ENCODE data around the gene HDLBP.
"Not testable (repeated sequence)": the region's sequence is repeated elsewhere in the genome, so short reads cannot be mapped to it uniquely, and the experiment has no call there.

Gene HDLBP

DNA sequence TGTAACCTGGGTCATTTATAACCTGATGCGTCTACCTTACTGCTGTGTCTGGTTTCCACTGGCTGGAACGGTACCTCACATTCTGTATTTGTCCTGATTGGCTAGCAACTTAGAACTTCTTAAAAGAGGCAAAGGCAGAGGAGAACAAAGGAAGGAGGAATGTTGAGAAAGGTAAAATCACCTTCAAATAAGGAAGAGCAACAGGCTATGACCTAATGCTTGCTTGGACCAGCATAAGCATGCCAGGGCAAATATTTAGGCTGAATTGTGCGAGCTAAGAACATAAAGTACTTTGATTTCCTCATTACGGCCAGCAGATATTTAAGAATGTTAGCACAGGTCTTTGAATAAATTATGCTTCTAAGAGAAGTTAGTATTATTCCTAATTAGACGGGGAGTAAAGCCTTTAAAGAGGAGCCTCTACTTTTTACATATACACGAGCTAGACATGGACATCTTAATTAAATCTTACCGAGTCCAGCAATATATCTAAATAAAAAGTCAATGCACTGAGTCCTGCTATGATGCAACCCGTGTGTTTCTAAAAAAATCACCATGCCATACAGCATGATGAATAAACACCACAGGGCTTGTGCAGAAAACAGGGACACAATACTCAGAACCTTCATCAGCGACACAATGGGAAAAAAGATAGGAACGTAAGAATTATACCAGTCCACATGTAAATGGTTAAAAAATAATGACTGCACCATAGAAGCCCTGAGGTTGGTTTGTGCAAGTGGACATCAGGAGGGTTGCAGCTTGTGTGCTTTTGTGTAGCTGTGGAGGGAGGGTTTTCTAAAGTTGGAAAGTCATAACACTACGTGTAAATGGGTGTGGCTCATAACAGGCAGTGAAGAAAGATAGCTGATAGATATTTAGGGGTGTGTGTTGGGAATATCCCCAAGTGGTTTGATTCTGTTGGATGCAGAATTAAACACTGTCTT lies 14.5 kb upstream of the HDLBP start:
- no peak for DNase-seq

DNA sequence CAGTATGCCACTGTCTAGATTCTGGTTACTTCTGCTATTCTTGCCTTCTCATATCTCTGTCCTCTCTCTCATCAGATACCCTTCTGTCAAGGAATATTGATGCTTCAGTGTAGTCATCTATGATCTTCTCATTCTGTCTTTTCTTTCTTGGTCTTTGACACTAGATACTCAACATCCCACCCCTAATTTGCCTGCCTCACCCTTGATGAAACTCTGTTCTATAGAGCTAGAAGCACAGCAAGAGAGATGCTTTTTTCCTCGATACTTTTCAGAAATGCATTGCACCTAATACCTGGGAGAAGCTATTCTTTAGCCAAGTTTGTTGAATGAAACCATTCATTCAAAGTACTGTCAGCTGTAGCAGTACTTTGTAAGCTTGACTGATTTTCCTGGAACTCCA lies 9.8 kb upstream of the HDLBP start:
- no peak for DNase-seq

DNA sequence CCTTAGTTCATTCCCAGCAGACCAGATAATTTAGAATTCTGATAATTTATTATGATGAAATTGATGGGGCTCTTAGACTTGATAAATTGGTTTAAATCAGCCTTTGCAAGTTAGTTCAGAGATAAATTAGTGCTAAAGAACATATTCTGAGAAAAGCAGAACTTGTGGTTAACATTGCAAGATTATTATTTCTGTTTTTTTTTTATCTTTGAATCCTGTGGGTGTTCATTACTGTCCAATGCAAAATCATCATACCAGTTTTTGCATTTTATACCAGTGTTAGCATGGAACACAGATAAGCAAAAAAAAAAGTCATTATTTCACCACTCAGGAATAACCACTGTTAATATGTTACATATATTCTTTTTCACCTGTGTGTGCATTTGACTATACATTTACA lies 9.3 kb upstream of the HDLBP start:
- DNase-seq: peak in 1 of 2 donors; percentile 77

DNA sequence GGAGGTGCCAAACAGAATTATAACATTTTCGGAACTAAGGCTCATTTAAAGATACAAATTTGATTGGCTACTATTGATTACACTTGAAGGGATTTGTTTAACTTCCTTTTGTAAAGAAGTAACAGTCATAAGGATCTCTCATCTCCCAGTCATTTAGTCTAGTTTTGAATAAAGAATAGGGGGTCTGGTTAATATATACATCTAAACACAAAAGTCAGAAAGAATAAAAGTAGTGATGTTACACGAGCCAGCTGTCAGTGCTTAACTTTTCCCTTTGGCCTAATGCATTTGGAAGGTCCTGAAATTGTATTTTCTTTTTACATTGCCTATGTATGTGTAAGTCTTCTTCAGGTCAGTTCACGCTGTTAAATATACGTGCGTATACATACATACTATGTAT lies 8.3 kb upstream of the HDLBP start:
- no peak for DNase-seq

DNA sequence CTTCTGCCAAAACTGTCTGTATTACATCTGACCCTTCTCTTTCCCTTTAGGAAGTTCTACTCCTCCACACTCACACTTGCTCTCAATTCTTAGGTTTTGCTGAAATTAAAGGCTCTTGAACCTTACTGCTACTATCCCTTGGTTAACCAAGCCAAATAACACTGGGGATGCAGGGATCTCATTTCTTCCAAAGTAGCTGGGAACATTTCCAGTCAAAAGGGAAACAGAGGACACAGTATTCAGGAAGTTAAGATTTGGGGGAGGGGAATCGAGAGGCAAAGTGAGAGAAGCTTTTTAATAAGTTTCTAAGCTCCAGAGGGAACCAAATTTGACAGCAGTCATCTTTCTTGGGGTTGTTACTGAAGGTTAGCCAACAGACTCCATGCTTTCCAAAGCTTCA lies 6.4 kb upstream of the HDLBP start:
- no peak for DNase-seq

DNA sequence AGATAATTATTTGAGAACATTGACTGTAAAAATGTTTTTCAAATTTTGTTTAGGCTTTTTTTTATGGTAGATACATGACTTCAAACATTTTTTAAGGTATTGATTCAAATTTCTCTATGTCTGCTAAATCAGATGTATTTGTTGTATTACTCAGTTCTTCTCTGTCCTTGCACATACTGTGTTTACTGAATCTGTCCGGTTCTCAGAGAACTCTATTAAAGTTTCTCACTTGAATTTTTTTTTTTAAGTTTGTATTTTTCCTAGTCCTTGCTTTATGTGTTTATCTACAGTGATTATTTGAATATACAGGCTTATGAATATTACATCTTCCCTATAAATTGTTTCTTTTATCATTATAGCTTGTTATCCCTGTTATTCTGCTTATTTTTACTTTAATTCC lies 5.6 kb upstream of the HDLBP start:
- DNase-seq: no peak

DNA sequence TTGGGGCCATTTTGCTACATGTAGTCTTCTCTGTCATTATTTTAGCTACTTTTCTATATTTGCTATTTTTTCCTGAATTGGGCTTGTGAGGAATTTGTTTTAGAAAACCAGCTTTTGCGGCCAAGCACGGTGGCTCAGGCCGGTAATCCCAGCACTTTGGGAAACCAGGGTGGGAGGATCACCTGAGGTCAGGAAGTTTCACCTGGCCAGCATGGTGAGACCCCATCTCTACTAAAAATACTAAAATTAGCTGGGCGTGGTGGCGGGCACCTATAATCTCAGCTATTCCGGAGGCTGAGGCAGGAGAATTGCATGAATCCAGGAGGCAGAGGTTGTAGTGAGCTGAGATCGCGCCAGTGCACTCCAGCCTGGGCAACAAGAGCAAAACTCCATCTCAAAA lies 4.9 kb upstream of the HDLBP start:
- DNase-seq: no peak

DNA sequence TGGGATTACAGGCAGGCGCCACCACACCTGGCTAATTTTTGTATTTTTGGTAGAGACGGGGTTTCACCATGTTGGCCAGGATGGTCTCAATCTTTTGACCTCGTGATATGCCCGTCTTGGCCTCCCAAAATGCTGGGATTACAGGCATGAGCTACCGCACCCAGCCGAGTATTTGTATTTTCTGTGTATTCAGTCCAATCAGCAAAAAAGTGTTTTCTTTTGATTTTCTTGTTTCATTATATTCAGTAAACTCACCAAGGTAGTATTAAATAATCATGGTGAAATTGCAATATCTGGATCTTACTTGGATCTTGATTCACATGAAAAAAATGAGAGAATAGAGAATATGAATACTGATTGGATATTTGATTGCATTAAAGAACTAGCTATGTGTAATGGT lies 3.4 kb upstream of the HDLBP start:
- DNase-seq: not testable (repeated sequence)

DNA sequence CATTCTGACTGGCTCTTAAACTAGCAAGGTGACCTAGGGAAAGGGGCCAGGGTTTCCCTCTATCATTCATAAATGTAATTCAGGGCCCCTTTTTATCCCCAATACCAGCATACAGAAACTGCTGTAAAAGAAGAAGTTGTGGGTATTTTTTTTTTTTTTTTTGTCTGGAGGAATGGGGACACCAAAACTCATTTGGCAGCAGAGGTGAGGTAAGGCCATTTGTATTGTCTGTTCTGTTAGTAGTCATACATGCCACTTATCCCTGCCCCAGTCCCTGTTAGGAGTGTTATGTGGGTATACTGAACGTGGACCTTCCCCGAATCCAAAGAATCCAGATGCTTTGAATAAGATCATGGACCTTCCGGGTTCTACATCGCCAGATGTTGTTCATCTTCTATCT lies 1.9 kb upstream of the HDLBP start:
- peak; percentile 46 to 65 for DNase-seq

DNA sequence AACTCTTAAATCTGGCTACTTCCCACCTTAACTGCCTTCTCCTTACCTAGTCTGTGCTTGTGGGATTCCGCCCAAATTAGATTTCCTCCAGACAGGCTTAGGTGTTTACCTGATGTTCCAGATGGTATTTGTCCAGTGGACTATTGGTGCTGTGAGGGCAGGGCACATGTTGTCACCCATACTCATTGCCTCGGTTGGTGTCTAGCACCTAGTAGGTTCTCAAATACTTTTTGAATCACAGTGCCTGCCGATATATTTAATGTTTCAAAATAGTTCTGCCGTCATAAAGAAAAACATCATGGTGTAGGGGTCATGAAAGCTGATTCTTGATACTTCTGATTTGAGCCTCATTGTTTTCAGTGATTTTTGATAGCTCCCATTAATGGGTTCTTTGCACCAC lies 1.4 kb upstream of the HDLBP start:
- no peak for DNase-seq

DNA sequence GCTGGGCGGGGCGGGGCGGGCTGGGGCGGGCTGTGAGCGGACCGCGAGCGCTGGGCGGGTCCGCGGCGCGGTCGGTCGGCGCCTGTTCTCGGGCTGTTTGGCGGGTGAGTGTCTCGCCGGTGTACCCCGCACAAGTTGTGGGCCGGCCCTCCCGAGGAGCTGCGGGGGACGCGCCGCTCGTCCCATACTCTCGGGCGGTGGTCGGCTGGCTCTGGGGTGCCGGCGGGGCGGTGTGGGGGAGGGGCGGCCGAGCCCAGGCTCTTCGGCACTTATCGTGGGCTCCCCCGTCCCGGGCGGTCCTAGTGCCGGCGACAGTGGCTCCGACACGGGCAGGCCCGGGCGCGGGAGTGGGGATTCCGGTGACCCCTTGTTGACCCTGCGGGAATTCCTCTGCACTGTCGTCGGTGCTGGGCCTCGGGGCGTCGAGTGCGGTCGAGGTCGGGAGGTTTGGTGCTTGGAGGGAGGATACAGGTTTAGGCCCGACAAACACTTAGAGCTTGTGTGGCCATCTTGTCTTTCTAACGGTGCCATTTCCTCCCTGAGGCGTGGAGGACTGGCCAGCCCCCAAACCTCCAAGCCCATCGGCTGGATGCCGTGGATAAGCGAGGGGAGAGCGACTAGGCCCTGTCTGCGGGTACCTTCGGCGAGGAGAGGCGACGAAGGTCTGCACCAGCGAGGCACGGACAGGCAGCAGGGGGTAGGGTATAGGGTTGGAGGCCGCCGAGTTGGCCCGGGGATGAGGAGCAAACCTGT lies 583 bp upstream of the HDLBP start, which contains the start of gene SEPTIN2:
Gene SEPTIN2, plus strand, starts transcription at position 47 of the 753 bp plus-strand sequence. CDS start 8,308 bp downstream, outside the sequence.
- DNase-seq: peak; percentile 39 to 72

DNA sequence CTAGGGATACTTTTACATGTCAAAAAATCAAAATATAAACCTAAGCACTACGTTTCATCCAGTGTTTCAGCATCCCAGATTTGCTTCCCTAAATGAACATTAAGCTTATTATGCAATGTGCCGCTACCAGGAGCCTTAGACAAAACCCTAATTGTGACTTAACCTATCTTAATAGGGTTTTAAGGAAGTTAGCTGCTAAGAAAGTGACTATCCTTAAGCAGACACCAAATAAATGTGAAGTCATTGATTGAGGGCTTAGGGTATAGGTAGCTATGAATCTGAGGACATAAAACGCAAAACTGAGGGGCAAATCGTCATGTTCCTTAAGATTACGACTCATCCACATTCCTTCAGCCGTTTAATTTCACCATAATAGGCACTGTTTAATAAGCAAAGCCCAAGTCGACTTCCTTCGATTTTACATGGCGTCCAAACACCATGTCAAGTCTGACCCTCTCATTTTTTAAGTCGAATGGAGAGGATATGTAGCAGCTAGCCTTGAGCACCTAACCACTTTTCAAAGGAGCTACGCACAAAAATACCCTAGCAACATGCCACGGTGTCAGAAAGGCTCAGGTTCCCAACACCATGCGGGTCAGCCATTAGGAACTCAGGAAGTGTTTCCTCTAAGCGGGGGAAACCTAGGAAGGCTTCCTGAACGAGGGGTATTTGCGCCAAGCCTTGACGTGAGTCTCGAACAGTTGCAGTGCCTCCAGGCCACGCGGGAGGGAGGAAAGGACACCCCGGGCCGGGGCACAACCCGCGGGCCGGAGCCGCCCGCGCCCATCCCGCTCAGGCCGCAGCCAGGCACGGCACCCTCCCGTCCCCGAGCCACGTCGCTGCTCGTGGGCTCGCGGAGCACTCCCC lies 1.0 kb downstream of the HDLBP start:
- peak; percentile 82 to 92 for DNase-seq

DNA sequence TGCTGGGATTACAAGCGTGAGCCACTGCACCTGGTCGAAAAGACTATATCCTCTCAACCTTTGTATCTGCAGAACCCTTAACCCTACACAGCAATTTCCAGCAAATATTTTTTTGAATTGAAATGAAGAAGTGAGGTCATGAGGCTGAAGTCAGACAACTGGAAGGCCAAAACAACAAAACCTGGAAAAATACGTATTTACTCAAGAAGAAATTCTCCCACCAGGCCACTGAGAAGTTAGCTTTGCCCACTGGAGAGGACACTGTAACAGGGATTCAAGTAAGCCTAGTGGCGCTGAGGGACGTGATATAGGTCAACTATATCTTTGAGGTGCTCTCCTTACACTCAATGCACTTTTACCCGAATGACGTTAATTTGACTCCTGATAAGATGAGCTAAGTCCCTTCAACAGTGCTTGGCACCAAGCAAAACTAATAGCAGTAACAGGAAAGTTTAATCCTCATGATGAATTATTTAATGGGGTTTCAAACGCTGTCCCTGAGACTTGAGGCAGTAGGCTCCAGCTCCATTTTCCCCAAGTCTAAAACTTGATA lies 1.9 kb downstream of the HDLBP start:
- DNase-seq: no peak

DNA sequence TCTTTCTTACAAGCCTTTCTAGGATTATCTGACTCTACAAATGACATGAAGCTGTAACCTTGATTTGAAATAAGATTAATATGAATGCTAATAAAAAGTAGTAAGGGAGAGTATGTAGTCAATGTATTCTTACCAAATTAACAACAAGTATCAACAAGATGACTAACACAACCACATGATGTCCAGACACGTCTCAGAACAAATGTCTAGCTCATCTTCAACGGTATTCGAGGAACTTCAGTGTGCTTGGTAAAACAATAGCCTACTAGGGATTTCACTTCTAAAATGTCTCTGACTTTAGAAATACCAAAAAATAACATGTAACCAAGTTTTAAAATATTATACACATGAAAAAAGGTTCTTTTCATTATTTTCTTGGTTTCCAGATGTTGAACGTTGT lies 3.4 kb downstream of the HDLBP start:
- DNase-seq: peak; percentile 38 to 40

DNA sequence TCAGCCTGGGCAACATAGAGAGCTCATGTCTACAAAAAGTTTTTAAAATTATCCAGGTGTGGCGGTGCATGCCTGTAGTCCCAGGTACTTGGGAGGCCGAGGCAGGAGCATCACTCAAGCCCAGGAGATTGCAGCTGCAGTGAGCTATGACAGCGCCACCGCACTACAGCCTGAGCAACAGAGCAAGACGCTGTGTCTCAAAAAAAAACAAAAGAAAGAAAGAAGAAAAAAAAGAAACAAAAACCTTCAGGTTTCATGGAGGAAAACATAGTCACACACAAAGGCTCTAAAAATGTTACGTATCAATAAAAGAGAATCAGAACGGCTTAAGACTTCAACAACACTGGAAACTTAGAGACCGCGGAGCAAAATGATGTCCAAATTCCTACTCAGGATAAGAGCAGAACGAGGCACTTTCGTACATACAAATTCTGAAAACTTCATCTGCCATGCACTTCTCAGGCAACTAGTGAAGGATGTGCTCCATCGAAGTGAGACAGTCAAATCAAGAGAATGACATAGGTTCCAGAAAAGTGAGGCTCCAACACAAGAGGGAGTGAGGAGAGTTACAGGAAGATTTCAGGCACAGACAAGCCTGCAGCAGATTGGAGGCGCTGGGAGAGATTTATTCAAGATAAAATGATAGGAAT lies 4.4 kb downstream of the HDLBP start:
- no peak for DNase-seq

DNA sequence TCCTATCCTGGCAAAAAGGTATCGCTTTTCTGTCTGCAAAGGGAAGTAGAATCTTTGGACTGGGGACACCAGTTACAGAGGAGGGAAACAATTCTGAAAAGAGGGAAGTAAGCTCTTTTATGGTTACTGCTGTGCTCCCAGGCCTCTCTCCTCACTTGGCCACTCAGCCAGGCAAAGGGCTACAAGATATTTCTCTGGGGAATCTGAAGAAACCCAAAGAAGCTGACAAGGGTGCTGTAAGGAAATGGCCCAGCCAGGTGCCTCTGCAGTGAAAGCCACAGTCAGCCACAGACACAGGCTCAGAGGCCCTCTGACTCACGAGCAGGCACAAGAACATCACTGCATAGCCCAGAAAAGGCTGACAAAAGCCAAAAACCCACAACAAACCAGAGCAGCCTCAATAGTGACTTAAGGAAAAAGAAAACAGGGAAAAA lies 5.8 kb downstream of the HDLBP start:
- peak; percentile 50 to 56 for DNase-seq

DNA sequence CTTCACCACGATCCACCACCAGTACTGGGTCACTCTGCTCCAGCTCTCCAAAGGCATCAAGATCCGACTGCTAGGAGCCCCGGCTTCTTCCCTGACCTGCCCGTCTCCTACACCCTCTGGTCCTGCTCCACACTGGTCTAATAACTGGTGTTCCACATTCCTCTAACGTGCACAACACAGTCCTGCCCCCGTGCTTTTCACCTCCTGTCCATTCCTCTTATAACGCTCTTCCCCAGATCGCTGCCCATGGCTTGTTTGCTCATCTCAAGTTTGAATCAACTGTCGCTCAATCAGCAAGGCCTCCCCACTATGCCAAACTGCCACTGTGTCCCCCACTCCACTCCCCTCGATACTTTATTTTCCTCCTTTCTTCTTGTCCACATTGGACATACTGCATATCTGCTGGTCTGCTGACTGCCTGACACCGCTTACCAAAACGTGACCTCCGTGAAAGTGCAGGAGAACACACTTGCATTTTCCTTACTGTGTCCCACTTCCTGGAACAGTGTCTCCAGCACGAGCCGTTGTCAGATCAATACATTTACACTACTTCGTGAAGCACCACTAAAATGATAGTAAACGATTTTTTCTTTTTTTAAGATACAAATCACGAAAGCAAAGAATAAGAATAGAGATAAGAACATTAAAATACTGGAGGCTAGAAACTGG lies 6.5 kb downstream of the HDLBP start:
- DNase-seq: no peak

DNA sequence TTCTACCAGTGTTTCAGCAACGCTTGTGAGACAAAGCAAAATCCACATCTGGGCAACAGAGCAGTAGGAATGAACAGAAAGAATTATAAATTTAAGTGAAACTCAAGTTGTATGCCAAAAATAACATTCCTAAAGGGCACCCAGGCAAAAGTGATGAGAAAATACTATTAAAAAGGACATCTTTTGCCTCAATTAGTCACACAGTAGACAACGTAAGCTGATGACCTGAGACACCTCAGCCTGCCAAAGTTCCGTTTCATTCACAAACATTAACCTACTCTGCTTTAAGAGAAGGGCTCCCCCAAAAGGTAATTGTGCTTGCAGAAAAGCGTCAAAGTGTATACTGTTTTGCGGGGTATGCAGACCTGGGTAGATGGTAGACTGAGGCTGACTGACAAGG lies 7.2 kb downstream of the HDLBP start:
- no peak for DNase-seq

DNA sequence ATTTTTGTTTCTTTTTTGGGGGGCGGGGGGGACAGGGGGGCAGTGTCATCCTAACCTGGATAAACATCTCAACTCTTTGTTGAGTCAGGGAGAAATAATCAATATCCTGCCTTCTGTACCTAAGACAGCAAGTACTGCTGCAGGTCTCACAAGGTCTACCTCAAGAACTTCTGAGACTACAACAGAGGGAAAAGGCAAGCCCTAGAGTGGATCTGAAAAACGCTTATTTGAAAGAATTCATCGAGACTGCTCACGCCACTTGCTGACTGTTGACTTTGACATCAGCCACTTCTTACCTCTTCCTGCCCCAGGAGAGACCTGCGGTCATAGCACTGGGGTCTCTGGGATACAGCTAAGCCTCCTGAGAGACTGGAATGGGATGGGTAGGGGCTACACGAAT lies 8.4 kb downstream of the HDLBP start:
- DNase-seq: no peak

DNA sequence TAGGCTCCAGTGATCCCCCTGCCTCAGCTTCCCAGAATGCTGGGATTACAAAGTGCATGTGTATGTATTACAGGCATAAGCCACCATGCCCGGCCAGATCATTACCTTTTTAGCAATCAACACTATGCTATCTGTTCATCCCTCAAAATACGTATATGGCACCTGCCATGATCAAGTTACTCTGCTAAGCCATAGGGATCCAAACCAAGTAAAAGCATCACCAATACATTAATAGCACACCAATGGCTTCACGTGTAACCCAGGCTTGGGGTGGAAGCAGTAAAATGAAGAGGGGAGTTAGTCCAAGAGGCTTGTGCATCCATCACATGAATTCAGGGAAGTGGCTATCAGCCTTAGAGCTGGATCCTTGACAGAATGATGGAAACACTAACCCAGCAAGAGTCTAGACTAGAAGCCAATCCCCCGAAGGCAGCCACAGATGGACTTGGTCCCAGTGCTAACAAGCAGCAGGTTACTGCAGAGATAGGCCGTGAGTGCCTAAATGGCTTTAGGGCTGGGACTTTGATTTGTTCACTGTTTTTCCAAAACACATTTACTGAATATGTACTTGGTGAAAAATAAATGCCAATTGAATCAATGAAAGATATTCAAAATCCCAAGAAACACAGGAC lies 11.3 kb downstream of the HDLBP start:
- no peak for DNase-seq
